Measurements from ENCODE around the gene PCDHGB5.

PCDHGB5 gene

GRCh38 chr5:141441571-141442170 is 43.9 kb downstream of the PCDHGB5 start:
- DNase-seq (ENCODE audit: low spot score), result no peak

Data from GM03348 (cell line).